ENCODE results near the gene DNAJC5.

DNAJC5 gene

DNA sequence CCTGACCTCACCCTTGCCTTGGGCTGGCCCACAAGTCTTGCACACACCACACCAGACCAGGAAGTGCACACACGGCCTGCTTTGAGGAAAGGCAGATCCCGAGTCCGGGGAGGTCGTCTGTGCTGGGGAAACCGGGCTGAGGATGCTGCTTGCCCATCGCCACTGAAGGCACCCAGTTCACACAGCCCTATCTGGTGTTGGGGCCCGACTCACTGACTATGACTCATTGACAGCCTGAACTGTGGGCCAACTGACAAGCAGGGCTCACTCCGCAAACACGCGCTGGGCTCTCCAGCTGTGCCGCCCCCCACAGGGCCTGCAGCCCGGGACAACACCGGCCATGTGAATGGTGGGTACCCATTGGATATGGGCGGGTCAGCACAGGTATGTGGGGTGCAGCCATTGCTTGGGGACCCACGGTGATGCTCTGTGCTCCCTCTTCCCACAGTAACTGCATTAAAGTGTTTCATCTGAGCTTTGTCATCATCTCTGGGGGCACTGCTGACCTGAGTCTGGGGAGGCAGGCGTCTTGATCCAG lies 82.9 kb downstream of the DNAJC5 start:
- Histone ChIP-seq H3K9ac (no peak overlapping the region), H3K27me3 (ENCODE audit: insufficient read depth, low read depth) (no peaks in the 10 kb centered on the region), H3K36me3 (ENCODE audit: insufficient read depth) (no peaks in the 10 kb centered on the region), H3K4me2 (peak overlapping the region; percentile 92; the same call in 1 of the 2 replicates), H3K4me1 (ENCODE audit: low read depth, poor library complexity, severe bottlenecking) (peaks cover 38% of the 10 kb centered on the region), H3K79me2 (ENCODE audit: insufficient read depth, low read depth) (peaks cover 18% of the 10 kb centered on the region), H3K4me3 (IDR thresholded peaks at IDR 0.05; ENCODE audit: insufficient read depth, low read depth, low read length) (no peak overlapping the region), H4K20me1 (ENCODE audit: insufficient read depth) (no peaks in the 10 kb centered on the region), H3K27ac (no peak overlapping the region), H2AFZ (ENCODE audit: low read depth) (no peak overlapping the region)
- TF ChIP-seq, protein P1, sequence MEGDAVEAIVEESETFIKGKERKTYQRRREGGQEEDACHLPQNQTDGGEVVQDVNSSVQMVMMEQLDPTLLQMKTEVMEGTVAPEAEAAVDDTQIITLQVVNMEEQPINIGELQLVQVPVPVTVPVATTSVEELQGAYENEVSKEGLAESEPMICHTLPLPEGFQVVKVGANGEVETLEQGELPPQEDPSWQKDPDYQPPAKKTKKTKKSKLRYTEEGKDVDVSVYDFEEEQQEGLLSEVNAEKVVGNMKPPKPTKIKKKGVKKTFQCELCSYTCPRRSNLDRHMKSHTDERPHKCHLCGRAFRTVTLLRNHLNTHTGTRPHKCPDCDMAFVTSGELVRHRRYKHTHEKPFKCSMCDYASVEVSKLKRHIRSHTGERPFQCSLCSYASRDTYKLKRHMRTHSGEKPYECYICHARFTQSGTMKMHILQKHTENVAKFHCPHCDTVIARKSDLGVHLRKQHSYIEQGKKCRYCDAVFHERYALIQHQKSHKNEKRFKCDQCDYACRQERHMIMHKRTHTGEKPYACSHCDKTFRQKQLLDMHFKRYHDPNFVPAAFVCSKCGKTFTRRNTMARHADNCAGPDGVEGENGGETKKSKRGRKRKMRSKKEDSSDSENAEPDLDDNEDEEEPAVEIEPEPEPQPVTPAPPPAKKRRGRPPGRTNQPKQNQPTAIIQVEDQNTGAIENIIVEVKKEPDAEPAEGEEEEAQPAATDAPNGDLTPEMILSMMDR (conservative IDR thresholded peaks at IDR 0.05; ENCODE audit: low read depth, low read length): no peak

GRCh38 chr20:63978319-63979228 lies 83.6 kb downstream of the DNAJC5 start:
- TF ChIP-seq, protein P1 (conservative IDR thresholded peaks at IDR 0.05; ENCODE audit: low read depth, low read length): no peak
- no peak overlapping the region for H3K4me3 ChIP-seq (IDR thresholded peaks at IDR 0.05; ENCODE audit: insufficient read depth, low read depth, low read length)
- peak overlapping the region; percentile 88 for H2AFZ ChIP-seq (ENCODE audit: low read depth)
- H3K4me2 ChIP-seq: peak overlapping the region; percentile 92
- H3K9ac ChIP-seq: peak overlapping the region; percentile 48; the same call in 1 of the 2 replicates
- peaks cover 35% of the 10 kb centered on the region for H3K4me1 ChIP-seq (ENCODE audit: low read depth, poor library complexity, severe bottlenecking)
- H3K27me3 ChIP-seq (ENCODE audit: insufficient read depth, low read depth): no peaks in the 10 kb centered on the region
- H3K27ac ChIP-seq: peak overlapping the region; percentile 20
- no peaks in the 10 kb centered on the region for H3K36me3 ChIP-seq (ENCODE audit: insufficient read depth)
- peaks cover 25% of the 10 kb centered on the region for H3K79me2 ChIP-seq (ENCODE audit: insufficient read depth, low read depth)
- H4K20me1 ChIP-seq (ENCODE audit: insufficient read depth): no peaks in the 10 kb centered on the region

GRCh38 chr20:63979229-63979556 lies 84.3 kb downstream of the DNAJC5 start:
- Histone ChIP-seq H4K20me1 (ENCODE audit: insufficient read depth) (no peaks in the 10 kb centered on the region), H3K27ac (peak overlapping the region; percentile 20), H3K79me2 (ENCODE audit: insufficient read depth, low read depth) (peaks cover 28% of the 10 kb centered on the region), H3K9ac (peak overlapping the region; percentile 48; the same call in 1 of the 2 replicates), H2AFZ (ENCODE audit: low read depth) (peak overlapping the region; percentile 88), H3K36me3 (ENCODE audit: insufficient read depth) (no peaks in the 10 kb centered on the region), H3K4me3 (IDR thresholded peaks at IDR 0.05; ENCODE audit: insufficient read depth, low read depth, low read length) (no peak overlapping the region), H3K27me3 (ENCODE audit: insufficient read depth, low read depth) (no peaks in the 10 kb centered on the region), H3K4me1 (ENCODE audit: low read depth, poor library complexity, severe bottlenecking) (peaks cover 30% of the 10 kb centered on the region), H3K4me2 (peak overlapping the region; percentile 92)
- TF ChIP-seq, protein P1 (conservative IDR thresholded peaks at IDR 0.05; ENCODE audit: low read depth, low read length): no peak

GRCh38 chr20:63979557-63980316 lies 84.8 kb downstream of the DNAJC5 start, which contains the start of gene SAMD10:
Gene SAMD10, minus strand, starts transcription at chr20:63979642. Its CDS starts 175 bp downstream, at chr20:63979467.
- H2AFZ ChIP-seq (ENCODE audit: low read depth): peak within 1 kb of the TSS; percentile 88
- peak within 1 kb of the TSS; percentile 92 for H3K4me2 ChIP-seq
- H3K27ac ChIP-seq: peak within 1 kb of the TSS; percentile 68
- peaks cover 3% of the 10 kb centered on the region; the same call in 1 of the 2 replicates for H3K36me3 ChIP-seq (ENCODE audit: insufficient read depth)
- peaks cover 29% of the 10 kb centered on the region for H3K4me1 ChIP-seq (ENCODE audit: low read depth, poor library complexity, severe bottlenecking)
- peak within 1 kb of the TSS; percentile 64 for H3K9ac ChIP-seq
- H3K4me3 ChIP-seq (IDR thresholded peaks at IDR 0.05; ENCODE audit: insufficient read depth, low read depth, low read length): peak within 1 kb of the TSS; percentile 9
- no peaks in the 10 kb centered on the region for H3K27me3 ChIP-seq (ENCODE audit: insufficient read depth, low read depth)
- TF ChIP-seq, protein P1 (conservative IDR thresholded peaks at IDR 0.05; ENCODE audit: low read depth, low read length): no peak
- peaks cover 32% of the 10 kb centered on the region for H3K79me2 ChIP-seq (ENCODE audit: insufficient read depth, low read depth)
- no peaks in the 10 kb centered on the region for H4K20me1 ChIP-seq (ENCODE audit: insufficient read depth)
